DMS79 (cell line): ENCODE results near the gene MYL4.
"Not testable (repeated sequence)": the region's sequence is repeated elsewhere in the genome, so short reads cannot be mapped to it uniquely, and the experiment has no call there.

Experiments used
- DNase-seq: peaks from one replicate; lab custom pipeline; 2025; lab: John Stamatoyannopoulos, UW

The MYL4 gene

DNA sequence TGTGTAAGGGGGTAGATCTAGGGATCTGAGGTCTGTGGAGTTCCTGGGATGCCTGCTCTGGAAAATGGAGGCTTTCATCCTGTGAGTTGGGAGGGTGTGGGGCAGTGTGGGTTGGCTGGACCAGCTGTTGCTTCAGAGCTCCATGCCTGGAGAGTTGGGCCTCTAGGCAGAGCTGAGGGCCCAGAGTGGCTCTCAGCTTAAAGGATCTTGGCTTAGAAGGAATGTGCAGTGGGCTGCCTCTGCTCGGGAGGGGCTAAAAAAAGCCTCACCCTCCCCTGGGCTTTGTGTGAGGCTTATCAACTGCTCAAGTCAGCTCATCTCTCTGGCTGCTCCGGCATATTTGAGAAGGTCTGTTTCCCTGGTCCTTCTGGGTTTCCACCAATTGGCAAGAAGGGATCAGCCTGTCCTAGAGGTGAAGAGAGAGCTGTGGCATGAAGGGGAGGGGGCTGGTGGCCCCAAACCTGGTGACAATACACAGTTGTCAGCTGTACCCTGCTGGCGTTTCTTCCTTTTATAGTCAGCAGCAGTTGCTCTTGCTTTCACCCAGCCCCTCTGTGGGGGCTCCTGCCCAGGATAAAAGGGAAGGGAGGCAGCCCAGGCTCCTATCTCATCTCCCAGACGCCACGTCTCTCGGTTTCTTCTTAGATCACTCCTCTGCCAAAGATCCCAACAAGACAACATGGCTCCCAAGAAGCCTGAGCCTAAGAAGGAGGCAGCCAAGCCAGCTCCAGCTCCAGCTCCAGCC, at the start of gene MYL4:
TSS of gene MYL4 (plus strand) at position 605 of the 745 bp plus-strand sequence. CDS start at position 680, 75 bp downstream.
- DNase-seq = no peak

GRCh38 chr17:47162013-47162622, 47.0 kb upstream of the MYL4 start:
- DNase-seq = no peak

DNA sequence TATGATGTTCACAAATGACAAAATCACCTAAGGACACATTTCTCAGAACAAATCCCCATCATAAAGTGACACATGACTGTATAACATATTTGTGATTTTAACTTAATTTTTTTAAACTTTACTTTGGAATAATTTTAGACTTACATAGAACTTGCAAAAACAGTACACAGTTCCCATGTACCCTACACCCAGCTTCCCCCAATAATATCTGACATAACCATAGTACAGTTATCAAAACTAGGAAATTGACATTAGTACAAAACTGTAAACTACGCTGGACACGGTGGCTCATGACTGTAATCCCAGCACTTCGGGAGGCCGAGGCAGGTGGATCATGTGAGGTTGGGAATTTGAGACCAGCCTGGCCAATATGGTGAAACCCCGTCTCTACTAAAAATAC, 44.9 kb upstream of the MYL4 start:
- no peak for DNase-seq

DNA sequence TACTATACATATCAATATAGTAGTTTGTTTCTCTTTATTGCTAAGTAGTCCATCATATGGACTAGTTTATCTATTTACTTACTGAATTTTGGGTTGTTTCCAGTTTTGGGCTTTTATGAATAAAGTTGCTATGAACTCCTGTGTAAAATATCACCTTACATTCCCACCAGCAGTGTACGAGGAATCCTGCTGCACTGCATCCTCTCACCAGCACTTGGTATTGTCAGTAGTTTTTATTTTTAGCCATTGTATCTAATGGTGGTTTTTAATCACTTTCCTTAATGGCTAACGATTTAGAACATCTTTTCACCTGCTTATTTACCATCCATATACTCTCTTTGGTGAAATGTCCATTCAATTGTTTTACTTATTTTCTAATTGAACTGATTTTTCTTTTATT, 44.0 kb upstream of the MYL4 start:
- DNase-seq = no peak

DNA sequence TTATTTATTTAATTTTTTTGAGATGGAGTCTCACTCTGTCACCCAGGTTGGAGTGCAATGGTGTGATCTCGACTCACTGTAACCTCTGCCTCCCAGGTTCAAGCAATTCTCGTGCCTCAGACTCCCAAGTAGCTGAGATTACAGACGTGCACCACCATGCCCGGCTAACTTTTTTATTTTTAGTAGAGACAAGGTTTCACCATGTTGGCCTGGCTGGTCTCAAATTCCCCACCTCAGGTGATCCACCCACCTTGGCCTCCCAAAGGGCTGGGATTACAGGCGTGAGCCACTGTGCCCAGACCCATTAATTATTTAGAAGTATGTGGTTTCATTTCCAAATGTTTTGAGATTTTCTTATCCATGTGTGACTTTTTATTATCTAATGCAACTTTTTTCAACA, 42.3 kb upstream of the MYL4 start:
- not testable (repeated sequence) for DNase-seq

DNA sequence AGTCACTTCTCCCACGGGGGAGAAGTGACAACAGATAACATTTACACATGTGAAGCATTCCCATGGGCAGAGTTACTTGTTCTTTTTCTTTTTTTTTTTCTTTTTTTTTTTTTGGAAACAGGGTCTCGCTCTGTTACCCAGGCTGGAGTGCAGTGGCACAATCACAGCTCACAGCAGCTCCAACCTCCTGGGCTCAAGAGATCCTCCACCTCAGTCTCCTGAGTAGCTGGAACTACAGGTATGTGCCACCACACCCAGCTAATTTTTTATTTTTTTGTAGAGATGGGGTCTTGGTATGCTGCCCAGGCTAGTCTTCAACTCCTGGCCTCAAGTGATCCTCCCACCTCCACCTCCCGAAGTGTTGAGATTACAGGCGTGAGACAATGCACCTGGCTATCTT, 40.3 kb upstream of the MYL4 start:
- DNase-seq = not testable (repeated sequence)

DNA sequence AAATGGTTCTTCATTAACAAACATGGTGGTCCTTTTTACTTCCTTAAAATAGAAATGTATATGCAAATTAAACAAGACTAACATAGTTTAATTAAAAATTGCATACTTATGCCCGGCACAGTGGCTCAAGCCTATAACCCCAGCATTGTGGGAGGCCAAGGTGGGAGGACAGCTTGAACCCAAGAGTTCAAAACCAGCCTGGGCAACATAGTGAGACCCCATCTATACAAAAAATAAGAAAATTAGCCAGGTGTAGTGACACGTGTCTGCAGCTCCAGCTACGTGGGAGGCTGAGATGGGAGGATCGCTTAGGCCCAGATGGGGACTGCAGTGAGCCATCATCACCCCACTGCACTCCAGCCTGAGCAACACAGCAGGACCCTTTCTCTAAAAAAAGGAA, 38.4 kb upstream of the MYL4 start:
- no peak for DNase-seq

- DNase-seq = no peak
These were observed 36.2 kb upstream of the MYL4 start for GRCh38 chr17:47172696-47173565.

DNA sequence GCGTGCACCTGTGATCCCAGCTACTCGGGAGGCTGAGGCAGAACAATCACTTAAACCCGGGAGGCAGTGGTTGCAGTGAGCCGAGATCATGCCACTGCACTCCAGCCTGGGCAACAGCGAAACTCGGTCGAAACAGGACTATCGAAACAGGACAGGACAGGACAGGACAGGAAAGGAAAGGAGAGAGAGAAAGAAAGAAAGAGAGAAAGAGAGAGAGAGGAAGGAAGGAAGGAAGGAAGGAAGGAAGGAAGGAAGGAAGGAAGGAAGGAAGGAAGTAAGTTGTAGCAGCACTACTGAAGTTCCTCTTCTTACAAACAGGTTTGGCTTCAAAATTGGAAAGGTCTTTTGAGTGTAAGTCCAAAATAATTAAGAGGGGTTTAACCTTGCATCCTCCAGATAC, 34.3 kb upstream of the MYL4 start:
- not testable (repeated sequence) for DNase-seq

GRCh38 chr17:47176389-47176826, 32.7 kb upstream of the MYL4 start:
- no peak for DNase-seq

DNA sequence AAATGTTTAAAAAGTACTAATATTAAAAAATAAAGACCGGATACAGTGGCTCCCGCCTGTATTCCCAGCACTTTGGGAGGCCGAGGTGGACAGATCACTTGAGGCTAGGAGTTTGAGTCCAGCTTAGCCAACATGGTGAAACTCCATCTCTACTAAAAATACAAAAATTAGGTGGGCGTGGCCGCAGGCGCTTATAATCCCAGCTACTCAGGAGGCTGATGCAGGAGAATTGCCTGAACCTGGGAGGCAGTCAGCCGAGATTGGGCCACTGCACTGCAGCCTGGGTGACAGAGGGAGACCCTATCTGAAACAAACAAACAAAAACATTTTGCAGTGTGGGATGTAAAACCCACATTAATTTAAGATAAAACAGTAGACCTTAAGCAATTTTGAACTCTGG, 31.9 kb upstream of the MYL4 start:
- DNase-seq = no peak

DNA sequence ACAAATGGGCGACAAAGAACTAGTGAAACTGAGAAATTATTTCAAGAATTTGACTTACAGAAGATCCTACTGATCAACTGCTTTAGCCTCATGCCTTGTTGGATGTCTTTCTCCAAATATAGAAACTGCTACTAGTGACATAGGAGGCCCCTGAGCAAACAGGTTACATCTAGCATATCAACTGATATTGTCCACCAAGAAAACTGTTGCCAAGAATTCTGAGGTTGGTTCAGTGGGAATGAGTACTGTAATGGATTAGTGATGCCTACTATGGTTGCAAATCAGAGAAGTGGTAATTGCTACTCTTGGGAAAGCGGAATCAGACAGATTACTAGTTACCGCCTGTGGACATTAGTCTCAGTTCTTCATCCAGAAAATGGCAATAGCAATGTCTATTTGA, 30.0 kb upstream of the MYL4 start:
- DNase-seq = no peak

DNA sequence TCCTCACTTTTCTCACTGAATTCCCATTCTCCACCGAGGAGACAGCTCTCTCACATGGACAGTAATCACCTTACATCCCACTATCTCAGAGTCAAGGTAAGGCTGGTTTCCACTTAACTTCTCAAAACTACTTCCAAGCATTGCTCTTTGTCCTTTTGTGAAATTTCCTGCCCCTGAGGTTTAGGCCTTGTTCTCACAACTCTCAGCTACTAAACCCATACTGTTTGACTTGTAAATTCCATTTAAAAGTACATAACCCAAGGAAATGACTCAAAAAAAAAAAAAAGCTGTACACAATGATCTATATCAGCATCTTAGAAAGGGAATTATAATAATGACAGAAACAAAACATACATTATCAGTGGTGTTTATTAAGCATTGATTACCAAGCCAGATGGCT, 28.8 kb upstream of the MYL4 start:
- DNase-seq = no peak

DNA sequence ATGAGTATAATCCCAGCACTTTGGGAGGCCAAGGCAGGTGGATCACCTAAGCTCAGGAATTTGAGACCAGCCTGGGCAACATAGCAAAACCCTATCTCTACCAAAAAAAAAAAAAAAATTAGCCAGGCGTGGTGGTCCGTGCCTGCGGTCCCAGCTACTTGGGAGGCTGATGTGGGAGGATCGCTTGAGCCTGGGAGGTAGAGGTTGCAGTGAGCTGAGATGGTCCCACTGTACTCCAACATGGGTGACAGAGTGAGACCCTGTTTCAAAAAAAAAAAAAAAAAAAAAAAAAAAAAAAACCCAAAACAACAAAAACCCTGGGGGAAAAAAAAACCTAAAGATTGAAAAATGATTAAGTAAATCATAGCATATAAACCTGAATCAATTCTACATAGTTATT, 28.2 kb upstream of the MYL4 start:
- DNase-seq = not testable (repeated sequence)

- DNase-seq = no peak
These were observed 24.5 kb upstream of the MYL4 start for GRCh38 chr17:47184681-47185080.

DNA sequence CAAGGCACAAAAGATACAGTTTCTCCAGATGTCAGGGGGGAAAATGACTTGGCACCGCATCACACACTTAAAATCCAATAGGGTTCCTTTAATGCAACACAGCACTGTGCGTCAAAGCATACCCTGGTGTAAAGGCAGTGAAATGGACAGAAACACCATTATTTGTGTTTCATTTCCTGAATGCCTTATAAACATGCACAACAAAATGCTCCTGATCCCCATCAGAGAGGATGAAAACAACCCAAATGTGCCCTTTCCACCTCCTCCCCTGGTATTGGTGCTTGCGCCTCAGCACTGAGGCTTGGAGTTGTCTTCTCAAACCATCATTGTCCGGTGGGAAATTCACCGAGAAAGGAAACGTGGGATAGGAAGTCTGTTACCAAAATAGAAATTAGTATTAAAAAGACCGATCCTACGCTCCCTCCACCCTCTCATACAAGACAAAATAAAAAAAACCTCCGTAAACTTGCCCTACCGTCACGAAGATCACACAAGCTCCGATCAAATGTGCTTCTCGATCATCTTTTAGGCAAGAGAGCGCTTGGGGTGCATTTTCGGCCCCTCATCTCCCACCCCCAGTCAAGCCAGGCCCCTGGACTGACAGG, 20.8 kb upstream of the MYL4 start:
- no peak for DNase-seq

GRCh38 chr17:47188876-47189731, 20.0 kb upstream of the MYL4 start, which contains the start of gene CDC27:
TSS of gene CDC27 (minus strand) at chr17:47189295. CDS start at chr17:47189172, 123 bp downstream.
- DNase-seq = peak; percentile 97

GRCh38 chr17:47189732-47190237, 19.4 kb upstream of the MYL4 start:
- DNase-seq = no peak

DNA sequence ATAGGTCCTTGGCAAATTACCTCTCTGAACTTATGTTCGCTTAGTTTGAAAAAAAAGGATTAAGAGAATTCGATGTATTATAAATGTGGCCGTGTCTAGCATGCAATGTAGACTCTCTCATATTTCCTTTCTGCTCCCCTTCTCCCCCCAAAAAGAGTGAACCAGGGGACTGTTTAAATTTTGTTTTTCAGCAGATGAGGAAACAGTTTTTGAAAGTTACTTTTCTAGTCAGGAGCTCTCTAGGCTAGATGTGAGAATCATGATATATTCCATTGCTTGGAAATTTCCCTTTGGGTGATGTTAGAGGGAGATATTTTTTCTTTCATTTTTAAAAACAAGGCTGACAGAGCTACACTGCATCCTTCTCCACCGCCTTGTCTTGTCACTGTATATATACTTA, 18.9 kb upstream of the MYL4 start:
- DNase-seq = no peak

DNA sequence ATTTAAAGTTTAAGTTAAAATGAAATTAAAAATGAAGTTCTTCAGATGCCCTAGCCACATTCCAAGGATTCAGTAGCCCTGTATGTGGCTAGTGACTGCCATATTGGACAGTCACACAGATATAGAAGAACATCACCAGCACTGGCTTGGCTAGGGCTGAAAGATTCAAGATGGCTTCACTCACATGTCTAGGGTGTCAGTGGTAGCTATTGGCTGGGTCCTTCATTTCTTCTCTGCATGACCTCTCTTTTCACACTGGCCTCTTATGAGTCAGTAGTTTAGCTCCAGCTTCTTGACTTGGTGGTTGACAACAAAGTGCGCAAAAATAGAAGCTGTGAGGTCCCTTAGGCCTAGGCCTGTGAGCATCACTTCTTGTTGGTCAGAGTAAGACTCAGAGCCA, 18.4 kb upstream of the MYL4 start:
- DNase-seq = no peak

DNA sequence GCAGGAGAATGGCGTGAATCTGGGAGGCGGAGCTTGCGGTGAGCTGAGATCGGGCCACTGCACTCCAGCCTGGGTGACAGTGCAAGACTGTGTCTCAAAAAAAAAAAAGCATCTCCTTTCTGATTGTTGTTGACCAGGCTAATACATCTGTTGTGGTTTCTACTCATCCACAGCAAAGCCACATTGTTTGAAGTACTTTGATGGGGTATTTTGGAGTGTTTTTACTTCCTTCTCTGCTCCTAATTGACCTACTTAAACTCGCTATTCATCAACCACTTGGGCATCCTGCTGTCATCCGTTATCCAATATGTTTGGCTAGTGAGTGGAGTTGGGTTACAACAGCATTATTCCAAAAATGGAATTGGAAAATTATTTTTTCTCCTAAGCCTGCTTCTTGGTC, 16.6 kb upstream of the MYL4 start:
- peak; percentile 93 for DNase-seq
